ENCODE results near the gene CYP20A1. TPM values are rescaled to one million over a fixed set of nuclear protein-coding genes. Genes with fewer than 3 reads are reported as not detected.

The CYP20A1 gene
- 8.3 to 10.6 TPM (median 8.8 TPM) in 5 replicates for total RNA-seq (2022; extraction: Qiagen RNA extraction)

GRCh38 chr2:203238704-203239526, at the start of gene CYP20A1:
CYP20A1 (plus strand) TSS chr2:203239018; CDS start chr2:203239063, 45 bp downstream.

GRCh38 chr2:203327901-203328759, 89.3 kb downstream of the CYP20A1 start, which contains the start of gene ABI2:
ABI2 (plus strand) TSS chr2:203328394; CDS start chr2:203328515, 121 bp downstream.

Other genes starting within 250 kb of the CYP20A1 start
- gene NBEAL1, start 224.1 kb upstream of the CYP20A1 start, total RNA-seq (2022; extraction: Qiagen RNA extraction), result 2.8 to 4.9 TPM (median 3.7 TPM) in 5 replicates
- 44.5 to 66.5 TPM (median 57.4 TPM) in 5 replicates for gene ABI2, start 89.4 kb downstream of the CYP20A1 start, total RNA-seq (2022; extraction: Qiagen RNA extraction)